Activated T-cell treated with anti-CD3 and anti-CD28 coated beads for 48 hours (primary cell): ENCODE measurements around the gene KIAA1671.

ENCODE experiments used
- DNase-seq: peaks from one replicate; pipeline ENCODE4 v3.0.0-alpha.2; 2020; ENCODE audit warnings: low read depth

The KIAA1671 gene

GRCh38 chr22:25045159-25045558, 92.6 kb downstream of the KIAA1671 start:
- no peak for DNase-seq

DNA sequence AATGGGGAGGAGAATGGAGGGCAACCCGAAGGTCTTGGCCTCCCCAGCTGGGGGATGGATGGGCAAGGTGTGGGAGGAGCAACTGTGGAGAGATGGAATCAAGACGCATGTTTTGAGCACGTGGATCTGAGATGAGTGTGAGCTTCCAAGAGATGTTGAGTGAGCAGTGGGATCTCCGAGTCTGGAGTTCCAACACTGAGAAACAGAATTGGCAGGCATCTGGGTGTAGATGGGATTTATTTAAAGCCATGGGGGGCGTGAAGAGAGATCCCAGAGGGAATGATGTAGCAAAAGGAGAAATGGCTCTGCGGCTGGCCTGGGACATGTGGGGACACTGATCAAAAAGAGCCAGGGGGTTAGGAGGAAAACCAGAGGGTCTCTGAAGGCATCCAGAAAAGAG, 95.6 kb downstream of the KIAA1671 start:
- DNase-seq: no peak

DNA sequence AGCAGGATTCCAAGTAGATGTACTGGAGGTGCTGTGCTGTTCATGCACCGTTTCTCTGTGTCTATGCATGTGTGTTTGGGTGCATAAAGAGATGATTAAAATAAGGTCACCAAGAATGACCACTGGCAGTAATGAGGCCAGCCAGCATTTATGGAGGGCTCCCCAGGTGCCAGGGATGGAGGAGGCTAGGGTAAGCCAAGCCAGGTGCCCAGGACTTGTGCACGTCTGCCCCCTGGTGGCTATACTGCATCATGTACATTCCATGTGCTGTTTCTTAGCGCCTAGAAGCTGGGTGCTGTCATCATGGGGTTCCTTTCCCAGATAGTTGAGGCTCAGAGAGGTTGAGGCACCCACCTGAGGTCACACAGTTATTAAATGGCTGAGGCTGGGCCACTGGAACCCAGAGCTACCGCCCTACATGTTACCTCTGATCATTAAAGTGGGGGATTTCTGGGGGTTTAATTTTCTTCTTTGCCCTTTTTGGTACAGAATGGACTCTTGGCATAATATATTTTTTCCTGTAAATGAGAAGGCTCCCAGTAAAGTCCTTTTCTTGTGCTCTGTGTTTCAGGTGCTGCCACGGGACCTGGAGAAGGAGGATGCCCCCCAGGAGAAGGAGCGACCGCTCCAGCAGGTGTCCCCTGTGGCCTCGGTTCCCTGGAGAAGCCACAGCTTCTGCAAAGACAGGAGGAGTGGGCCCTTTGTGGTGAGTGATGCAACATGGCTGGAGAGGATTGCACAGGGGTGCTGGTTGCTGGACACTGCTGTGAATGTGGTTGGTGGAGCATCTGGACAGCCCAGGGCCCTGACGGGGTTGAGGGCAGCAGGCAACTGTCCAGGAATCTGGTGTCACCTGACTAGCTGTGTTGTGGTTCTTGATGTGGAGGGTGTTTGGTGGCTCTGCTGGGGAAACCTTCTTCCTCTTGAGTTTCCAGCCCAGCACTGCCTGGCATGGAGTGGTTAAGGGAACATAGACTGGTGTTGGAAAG, 96.4 kb downstream of the KIAA1671 start:
- DNase-seq: peak; percentile 61

GRCh38 chr22:25049770-25050169, 97.3 kb downstream of the KIAA1671 start:
- no peak for DNase-seq

- DNase-seq: no peak
These were observed 98.0 kb downstream of the KIAA1671 start for GRCh38 chr22:25050566-25050965.

DNA sequence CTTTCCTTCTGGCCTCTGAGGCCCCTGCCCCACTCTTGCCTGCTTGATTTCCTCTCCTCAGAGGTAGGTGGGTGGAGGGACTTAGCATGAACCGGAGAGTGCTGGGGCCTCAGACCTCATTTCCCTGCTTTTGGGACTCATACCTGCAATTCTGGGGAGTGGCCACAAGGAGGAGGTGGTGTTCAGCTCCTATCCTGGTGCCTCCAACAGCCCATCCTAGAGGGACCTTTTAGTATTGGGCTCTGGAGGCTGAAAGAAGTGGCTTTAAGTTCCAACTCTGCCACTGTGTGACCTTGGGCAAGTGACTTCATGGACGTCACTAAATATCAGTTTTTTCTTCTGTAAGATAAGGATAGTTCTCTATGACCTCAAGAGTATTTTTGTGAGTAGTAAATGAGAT, 98.6 kb downstream of the KIAA1671 start:
- no peak for DNase-seq

- DNase-seq: no peak
These were observed 99.6 kb downstream of the KIAA1671 start for GRCh38 chr22:25051983-25052710.

DNA sequence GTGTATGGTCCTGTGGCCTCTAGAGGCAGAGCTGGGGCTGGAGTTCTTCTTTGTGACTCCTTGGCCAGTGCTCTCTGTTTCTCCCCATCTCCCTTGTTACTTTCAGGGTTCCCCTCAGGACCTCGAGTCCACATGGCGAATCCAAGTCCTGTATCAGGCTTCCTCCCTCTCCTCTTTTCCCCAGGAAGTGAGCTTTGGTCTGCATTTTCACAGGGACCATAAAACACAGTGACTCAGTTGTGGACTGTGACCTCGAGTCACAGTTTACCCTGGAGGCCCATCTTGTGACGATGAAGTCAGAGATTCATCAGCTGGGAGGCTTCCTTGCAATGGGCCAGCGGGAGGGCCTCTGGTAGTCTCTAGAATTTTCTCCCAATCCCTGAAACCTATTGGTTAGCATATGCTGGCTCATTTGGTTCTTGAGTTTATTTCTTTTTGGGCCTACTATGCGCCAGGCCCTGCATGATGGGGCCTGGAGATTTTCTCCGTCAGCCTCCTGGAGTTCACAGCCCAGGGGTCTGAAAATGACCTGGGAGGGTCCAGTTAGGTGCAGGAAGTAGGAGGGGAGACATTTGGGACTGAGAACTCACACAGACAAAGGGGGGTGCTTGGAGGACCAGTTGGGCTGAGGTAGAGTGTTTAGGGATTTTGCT, 100.8 kb downstream of the KIAA1671 start:
- no peak for DNase-seq

GRCh38 chr22:25054943-25055511, 102.5 kb downstream of the KIAA1671 start:
- peak; percentile 71 for DNase-seq

GRCh38 chr22:25057013-25057881, 104.7 kb downstream of the KIAA1671 start:
- peak; percentile 79 for DNase-seq

- no peak for DNase-seq
These were observed 106.9 kb downstream of the KIAA1671 start for GRCh38 chr22:25059438-25059837.

DNA sequence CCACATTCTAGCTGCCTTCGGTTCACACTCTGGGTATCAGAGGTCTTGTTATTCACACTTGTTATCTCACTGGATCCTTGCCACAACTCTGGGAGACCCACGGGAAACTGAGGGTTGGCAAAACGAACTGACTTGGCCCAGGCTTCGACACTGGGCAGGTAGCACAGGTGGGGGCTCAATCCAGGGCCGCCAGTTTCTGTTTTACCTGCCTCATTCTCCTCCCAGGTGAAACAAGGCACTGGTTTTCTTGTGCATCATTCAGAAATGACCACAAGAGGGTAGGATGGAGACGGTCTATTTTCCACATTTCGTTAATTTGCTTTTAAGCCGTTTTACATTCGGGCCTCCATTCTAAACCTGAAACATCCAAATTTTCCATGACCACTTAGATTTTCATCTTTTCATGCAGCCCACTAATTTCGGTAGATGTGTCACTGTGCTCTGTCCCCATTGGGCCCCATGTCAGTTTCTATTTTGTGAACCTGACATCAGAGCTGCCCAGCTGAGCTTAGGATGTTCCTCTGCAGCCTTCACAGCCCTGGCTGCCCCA, 108.1 kb downstream of the KIAA1671 start:
- no peak for DNase-seq

DNA sequence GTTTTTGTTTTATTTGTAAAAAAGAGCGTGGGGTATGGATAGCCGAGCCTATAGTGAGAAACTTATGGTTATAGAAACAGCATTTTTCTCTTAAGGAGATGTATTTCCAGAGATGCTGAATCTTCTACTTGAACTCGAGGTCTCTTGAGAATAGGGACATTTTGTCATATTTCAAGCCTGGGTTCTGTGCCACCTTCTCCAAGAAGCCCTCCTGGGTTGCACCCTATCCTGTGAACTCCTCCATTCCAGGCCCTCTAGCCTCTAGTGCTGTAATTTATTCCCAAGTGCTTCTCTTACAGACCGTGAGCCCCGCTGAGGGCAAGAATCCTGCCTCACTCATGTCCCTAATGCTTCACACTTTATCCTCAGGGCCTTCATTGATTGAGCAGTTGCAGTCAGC, 108.6 kb downstream of the KIAA1671 start:
- no peak for DNase-seq

GRCh38 chr22:25061605-25062376, 109.3 kb downstream of the KIAA1671 start:
- no peak for DNase-seq

- DNase-seq: no peak
These were observed 110.0 kb downstream of the KIAA1671 start for GRCh38 chr22:25062386-25063085.

DNA sequence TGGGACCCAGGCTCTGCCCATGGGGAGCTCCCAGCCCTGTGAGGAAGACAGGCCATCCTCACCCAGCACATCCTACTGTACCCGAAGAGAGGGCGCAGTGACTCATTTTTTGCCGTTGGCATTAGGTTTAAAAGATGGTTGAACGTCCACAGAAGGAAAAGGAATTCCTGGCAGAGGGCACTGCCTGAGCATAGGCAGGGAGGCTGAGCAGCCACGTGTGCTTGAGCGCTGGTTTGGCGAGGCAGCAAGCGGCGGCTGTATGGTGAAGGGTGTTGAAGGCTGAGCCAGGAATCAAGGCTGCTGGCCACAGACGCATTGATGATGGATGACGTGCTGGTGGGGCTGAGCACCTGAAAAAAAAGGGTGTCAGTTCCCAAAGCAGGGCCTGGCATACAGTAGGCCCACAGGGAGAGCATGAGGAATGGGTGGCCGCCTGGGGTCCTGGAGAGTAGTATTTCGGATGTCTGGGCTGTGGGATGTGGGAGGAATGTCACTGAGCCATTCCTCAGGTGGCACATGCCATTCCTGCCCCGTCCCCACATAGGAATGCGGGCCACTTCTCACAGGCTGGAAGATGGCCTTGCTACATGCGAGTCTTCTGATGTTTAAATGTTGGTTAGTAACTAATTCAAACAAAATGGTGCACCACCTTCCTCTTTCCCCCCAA, 112.5 kb downstream of the KIAA1671 start:
- no peak for DNase-seq

GRCh38 chr22:25066861-25067435, 114.4 kb downstream of the KIAA1671 start:
- no peak for DNase-seq

DNA sequence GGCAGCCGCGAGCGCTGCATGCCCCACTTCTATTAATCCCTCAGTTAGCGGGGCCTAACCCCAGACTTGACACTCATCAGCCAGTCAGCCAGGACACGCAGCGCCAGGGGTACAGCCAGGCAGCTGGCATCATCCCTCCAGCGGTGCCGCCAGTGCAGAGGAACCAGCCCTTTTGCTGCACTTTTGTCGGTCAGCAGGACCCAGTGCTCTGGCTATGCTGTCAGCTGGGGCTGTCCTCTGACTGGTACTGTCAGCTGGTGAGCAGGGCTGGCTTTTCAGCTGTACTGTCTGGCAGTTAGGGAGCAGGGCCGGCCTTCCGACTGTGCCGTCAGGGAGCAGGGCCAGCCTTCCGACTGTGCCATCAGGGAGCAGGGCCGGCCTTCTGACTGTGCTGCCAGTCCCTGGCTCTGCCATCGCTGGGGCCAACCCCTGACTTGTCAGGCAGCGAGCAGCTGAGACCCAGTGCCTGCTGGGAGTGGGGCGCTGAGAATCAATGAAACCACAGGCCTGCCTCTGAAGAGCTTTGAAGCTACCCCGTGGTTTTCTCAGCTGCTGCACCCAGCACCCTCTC, 115.4 kb downstream of the KIAA1671 start:
- peak; percentile 52 for DNase-seq
